HepG2 (cell line): ENCODE results near the gene ABCB6. TPM values are rescaled to one million over a fixed set of nuclear protein-coding genes. Genes with fewer than 3 reads are reported as not detected.

Source experiments
- ASH2L ChIP-seq: fragments of 300-600, 200-600 bp; sonication (generic); IDR thresholded peaks from 2 replicates; pipeline ENCODE4 v1.7.0; 2017; ENCODE audit warnings: low read depth, mild to moderate bottlenecking, moderate library complexity, mixed read lengths, low read length; ENCODE audit not compliant: insufficient read length
- CBX1 ChIP-seq: IDR thresholded peaks from one replicate; pipeline ENCODE4 v1.6.1; 2016; ENCODE audit warnings: antibody characterized with exemption, low read depth
- KAT2B ChIP-seq: fragments of 150-350 bp; IDR thresholded peaks from 2 replicates; pipeline ENCODE4 v1.6.1; 2014; ENCODE audit warnings: low read depth, low read length, borderline replicate concordance
- KLF13 ChIP-seq: sonication (generic); formaldehyde crosslinking; IDR thresholded peaks from 2 replicates; pipeline ENCODE4 v1.4.0; 2020; ENCODE audit warnings: mild to moderate bottlenecking, missing genetic modification reagents
- MBNL3 ChIP-seq: fragments of 250-450 bp; sonication (Bioruptor Pico); conservative IDR thresholded peaks from 2 replicates; pipeline ENCODE4 v1.8.0; 2022; ENCODE audit warnings: mild to moderate bottlenecking, inconsistent platforms
- RARA ChIP-seq: IDR thresholded peaks from 2 replicates; pipeline ENCODE4 v1.6.1; 2016; ENCODE audit warnings: missing genetic modification reagents, missing compliant biosample characterization
- ZKSCAN5 ChIP-seq: sonication (generic); formaldehyde crosslinking; IDR thresholded peaks from 2 replicates; pipeline ENCODE4 v1.5.1; 2020; ENCODE audit warnings: mild to moderate bottlenecking, missing genetic modification reagents
- ZNF33B ChIP-seq: sonication (generic); formaldehyde crosslinking; IDR thresholded peaks from 2 replicates; pipeline ENCODE4 v1.5.1; 2020; ENCODE audit warnings: mild to moderate bottlenecking, missing genetic modification reagents
- ZNF34 ChIP-seq: sonication (generic); formaldehyde crosslinking; IDR thresholded peaks from 2 replicates; pipeline ENCODE4 v1.4.0; 2020; ENCODE audit warnings: mild to moderate bottlenecking, missing genetic modification reagents, borderline replicate concordance
- ZNF766 ChIP-seq: sonication (generic); formaldehyde crosslinking; IDR thresholded peaks from 2 replicates; pipeline ENCODE4 v1.5.0; 2020; ENCODE audit warnings: missing genetic modification reagents, borderline replicate concordance
- polyA plus RNA-seq, 8 experiments: library from polyadenylated mRNA; depleted of rRNA in 3 of 8; stranded (reverse) in 7 of 8; unstranded in 1 of 8; fragments of >200 nt; fragmentation: Illumina TruSeq in 4 of 8; extraction: Trizol in 4 of 8; gene quantifications; 2 replicates each; pipeline versions ENCODE4 v1.2.1 to v1.2.3, GENCODE V29; 2011 to 2016; ENCODE audit warnings: low read depth in 4 of 8, missing spikeins in 1 of 8, mixed read lengths in 1 of 8; ENCODE audit not compliant: insufficient read depth in 1 of 8
- total RNA-seq, 5 experiments: library from RNA; depleted of rRNA; stranded (reverse); fragments of >200 nt; fragmentation: Illumina TruSeq; extraction: Trizol; gene quantifications; 2 replicates each; pipeline ENCODE4 v1.2.3, GENCODE V29; 2016; ENCODE audit warnings: low read depth in 1 of 5
- TF ChIP-seq, protein P1 (sequence below): sonication (generic); formaldehyde crosslinking; IDR thresholded peaks from 2 replicates; pipeline ENCODE4 v1.4.0; 2020; ENCODE audit warnings: missing genetic modification reagents, borderline replicate concordance
- TF ChIP-seq, protein P2 (sequence below): sonication (generic); formaldehyde crosslinking; IDR thresholded peaks from 2 replicates; pipeline ENCODE4 v1.4.0; 2020; ENCODE audit warnings: mild to moderate bottlenecking, missing genetic modification reagents
- TF ChIP-seq, protein P3 (sequence below): sonication (generic); formaldehyde crosslinking; IDR thresholded peaks from 2 replicates; pipeline ENCODE4 v1.9.0; 2022; ENCODE audit warnings: missing genetic modification reagents, mild to moderate bottlenecking, borderline replicate concordance

The ABCB6 gene
- total and polyA plus RNA-seq, 2 of the 13 experiments (the other 11 are each of a cell fraction or from before 2014, with no cell fraction given): 91.1 to 137 TPM

DNA sequence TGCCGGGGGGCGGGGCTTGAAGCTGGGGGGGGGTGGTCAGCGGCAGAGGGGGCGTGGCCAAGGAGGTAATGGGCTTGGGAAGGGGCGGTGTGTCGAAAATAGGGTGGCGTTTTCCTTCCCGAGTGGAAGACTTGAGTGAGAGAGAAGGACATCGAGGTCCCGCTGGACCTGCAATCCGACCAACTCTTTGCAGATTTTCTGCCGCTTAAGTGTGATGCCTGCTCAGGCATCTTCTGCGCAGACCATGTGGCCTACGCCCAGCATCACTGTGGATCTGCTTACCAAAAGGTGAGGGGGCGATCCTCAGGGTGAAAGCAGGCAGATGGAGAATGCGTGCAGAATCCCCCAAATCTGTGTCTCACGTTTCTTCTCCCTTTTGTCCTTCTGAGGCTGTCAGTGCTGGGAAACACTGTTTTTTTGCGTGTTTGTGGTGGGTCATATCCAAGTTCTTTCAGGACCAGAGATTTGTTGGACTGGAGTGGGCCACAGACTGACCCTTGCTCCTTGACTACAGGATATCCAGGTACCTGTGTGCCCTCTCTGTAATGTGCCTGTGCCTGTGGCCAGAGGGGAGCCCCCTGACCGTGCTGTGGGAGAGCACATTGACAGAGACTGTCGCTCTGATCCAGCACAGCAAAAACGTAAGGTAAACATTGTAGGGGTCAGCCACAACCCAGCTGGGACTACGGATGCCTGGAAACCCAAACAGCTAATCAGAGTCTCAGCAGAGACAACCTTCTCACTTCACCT, 11.4 kb downstream of the ABCB6 start (continued):
- TF ChIP-seq ASH2L (no peak), RARA (CRISPR knock-in tag) (peak; percentile 35; the same call in 1 of the 2 replicates), ZKSCAN5 (CRISPR knock-in tag) (no peak), ZNF34 (CRISPR knock-in tag) (no peak), CBX1 (no peak), ZNF766 (CRISPR knock-in tag) (no peak), KAT2B (no peak), MBNL3 (CRISPR knock-in tag) (no peak), ZNF33B (CRISPR knock-in tag) (0 out of 2 replicates have a peak, but pooled peaks have one; percentile 42), KLF13 (CRISPR knock-in tag) (no peak)
- TF ChIP-seq, protein P1, sequence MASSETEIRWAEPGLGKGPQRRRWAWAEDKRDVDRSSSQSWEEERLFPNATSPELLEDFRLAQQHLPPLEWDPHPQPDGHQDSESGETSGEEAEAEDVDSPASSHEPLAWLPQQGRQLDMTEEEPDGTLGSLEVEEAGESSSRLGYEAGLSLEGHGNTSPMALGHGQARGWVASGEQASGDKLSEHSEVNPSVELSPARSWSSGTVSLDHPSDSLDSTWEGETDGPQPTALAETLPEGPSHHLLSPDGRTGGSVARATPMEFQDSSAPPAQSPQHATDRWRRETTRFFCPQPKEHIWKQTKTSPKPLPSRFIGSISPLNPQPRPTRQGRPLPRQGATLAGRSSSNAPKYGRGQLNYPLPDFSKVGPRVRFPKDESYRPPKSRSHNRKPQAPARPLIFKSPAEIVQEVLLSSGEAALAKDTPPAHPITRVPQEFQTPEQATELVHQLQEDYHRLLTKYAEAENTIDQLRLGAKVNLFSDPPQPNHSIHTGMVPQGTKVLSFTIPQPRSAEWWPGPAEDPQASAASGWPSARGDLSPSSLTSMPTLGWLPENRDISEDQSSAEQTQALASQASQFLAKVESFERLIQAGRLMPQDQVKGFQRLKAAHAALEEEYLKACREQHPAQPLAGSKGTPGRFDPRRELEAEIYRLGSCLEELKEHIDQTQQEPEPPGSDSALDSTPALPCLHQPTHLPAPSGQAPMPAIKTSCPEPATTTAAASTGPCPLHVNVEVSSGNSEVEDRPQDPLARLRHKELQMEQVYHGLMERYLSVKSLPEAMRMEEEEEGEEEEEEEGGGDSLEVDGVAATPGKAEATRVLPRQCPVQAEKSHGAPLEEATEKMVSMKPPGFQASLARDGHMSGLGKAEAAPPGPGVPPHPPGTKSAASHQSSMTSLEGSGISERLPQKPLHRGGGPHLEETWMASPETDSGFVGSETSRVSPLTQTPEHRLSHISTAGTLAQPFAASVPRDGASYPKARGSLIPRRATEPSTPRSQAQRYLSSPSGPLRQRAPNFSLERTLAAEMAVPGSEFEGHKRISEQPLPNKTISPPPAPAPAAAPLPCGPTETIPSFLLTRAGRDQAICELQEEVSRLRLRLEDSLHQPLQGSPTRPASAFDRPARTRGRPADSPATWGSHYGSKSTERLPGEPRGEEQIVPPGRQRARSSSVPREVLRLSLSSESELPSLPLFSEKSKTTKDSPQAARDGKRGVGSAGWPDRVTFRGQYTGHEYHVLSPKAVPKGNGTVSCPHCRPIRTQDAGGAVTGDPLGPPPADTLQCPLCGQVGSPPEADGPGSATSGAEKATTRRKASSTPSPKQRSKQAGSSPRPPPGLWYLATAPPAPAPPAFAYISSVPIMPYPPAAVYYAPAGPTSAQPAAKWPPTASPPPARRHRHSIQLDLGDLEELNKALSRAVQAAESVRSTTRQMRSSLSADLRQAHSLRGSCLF (CRISPR knock-in tag): no peak
- TF ChIP-seq, protein P2, sequence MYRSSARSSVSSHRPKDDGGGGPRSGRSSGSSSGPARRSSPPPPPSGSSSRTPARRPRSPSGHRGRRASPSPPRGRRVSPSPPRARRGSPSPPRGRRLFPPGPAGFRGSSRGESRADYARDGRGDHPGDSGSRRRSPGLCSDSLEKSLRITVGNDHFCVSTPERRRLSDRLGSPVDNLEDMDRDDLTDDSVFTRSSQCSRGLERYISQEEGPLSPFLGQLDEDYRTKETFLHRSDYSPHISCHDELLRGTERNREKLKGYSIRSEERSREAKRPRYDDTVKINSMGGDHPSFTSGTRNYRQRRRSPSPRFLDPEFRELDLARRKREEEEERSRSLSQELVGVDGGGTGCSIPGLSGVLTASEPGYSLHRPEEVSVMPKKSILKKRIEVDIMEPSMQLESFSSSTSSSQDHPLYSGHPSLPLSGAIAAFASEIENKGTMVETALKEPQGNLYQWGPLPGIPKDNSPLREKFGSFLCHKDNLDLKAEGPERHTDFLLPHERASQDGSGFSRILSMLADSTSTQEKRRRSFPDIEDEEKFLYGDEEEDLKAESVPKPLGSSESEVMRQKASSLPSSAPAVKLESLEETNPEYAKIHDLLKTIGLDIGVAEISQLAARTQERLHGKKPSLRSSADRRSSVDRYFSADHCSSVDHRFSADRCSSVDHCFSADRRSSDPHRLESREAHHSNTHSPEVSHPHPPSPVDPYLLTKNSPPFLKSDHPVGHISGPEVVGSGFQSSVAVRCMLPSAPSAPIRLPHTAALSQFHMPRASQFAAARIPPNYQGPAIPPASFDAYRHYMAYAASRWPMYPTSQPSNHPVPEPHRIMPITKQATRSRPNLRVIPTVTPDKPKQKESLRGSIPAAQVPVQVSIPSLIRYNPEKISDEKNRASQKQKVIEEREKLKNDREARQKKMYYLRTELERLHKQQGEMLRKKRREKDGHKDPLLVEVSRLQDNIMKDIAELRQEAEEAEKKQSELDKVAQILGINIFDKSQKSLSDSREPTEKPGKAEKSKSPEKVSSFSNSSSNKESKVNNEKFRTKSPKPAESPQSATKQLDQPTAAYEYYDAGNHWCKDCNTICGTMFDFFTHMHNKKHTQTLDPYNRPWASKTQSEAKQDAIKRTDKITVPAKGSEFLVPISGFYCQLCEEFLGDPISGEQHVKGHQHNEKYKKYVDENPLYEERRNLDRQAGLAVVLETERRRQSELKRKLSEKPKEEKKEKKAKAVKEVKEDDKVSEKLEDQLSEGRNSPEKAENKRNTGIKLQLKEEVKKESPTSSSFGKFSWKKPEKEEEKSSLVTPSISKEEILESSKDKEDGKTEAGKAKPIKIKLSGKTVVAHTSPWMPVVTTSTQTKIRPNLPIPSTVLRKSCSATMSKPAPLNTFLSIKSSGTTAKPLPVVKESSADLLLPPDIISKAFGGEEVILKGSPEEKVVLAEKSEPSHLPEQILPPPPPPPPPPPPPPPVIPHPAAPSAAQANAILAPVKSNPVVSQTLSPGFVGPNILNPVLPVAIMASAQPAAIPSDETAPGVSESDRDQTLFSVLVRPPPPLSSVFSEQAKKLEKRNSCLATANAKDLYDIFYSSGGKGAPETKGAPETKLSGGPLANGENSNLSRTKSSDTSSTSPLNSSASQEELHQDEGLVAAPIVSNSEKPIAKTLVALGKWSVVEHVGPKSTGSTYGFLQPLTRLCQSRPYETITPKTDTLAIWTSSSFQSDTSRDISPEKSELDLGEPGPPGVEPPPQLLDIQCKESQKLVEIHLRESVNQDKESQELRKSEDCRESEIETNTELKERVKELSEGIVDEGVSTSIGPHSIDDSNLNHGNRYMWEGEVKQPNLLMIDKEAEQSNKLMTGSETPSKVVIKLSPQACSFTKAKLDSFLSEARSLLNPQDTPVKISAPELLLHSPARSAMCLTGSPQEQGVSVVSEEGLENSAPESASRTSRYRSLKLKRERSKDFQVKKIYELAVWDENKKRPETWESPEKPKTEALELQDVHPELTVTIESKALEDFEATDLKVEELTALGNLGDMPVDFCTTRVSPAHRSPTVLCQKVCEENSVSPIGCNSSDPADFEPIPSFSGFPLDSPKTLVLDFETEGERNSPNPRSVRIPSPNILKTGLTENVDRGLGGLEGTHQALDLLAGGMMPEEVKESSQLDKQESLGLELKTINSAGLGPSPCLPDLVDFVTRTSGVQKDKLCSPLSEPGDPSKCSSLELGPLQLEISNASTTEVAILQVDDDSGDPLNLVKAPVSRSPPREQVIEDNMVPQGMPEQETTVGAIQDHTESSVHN (CRISPR knock-in tag): no peak; the same call in 1 of the 2 replicates
- TF ChIP-seq, protein P3, sequence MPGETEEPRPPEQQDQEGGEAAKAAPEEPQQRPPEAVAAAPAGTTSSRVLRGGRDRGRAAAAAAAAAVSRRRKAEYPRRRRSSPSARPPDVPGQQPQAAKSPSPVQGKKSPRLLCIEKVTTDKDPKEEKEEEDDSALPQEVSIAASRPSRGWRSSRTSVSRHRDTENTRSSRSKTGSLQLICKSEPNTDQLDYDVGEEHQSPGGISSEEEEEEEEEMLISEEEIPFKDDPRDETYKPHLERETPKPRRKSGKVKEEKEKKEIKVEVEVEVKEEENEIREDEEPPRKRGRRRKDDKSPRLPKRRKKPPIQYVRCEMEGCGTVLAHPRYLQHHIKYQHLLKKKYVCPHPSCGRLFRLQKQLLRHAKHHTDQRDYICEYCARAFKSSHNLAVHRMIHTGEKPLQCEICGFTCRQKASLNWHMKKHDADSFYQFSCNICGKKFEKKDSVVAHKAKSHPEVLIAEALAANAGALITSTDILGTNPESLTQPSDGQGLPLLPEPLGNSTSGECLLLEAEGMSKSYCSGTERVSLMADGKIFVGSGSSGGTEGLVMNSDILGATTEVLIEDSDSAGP (CRISPR knock-in tag): no peak
